Effector CD4-positive, alpha-beta T cell (primary cell): ENCODE results near the gene RASGRF2.

ENCODE experiments used
- DNase-seq: peaks from one replicate; pipeline ENCODE4 v3.0.0-alpha.2; 2020

Gene RASGRF2

DNA sequence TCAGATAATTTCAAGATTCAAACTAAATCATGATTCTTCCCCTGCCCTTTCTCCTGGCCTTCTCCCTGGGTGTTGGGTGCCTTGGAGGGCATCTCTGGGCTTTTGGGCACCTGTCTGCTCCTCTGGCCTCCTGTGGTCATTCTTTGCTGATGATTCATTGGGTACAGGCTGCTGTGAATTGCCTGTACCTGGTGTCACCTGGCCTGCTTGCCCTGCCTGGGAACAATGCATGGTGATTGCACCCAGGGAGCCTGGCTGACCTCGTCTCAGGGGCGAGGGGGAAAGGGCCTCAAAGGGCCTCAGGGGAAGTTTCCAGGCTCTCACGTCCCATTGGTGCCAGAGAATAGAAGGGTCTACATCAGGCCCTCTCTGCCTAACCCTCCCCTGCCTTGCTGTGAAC is 252.9 kb downstream of the RASGRF2 start:
- no peak for DNase-seq

DNA sequence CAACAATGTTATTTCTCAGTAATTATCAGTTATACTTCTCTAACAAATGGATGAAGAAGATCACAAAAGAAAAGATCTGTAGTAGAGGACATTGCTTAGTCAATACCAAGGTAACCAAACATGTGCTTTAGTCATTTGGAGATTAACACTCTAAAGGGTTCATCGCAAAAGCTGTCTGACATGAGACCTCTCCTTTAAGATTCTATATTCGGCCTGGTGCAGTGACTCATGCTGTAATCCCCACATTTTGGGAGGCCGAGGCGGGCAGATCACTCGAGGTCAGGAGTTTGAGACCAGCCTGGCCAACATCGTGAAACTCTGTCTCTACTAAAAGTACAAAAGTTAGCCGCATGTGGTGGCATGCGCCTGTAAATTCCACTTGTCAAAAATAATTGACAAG is 254.7 kb downstream of the RASGRF2 start:
- DNase-seq: no peak

DNA sequence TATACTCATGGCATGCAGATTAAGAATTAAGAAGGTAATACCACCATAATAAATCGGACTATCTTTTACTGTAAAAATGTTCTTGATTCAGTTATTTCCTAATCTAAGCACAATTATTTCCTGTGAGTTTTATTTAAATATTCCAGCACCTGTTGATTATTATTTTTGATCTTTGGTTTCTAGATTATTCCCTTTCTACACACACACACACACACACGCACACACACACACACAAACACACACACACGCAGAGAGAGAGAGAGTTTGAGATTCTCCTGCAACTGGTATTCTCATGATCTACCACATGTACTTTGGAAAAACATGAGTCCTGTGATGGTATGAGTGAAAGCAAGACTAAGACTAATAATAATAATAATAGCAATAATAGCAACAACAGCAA is 256.0 kb downstream of the RASGRF2 start:
- no peak for DNase-seq

DNA sequence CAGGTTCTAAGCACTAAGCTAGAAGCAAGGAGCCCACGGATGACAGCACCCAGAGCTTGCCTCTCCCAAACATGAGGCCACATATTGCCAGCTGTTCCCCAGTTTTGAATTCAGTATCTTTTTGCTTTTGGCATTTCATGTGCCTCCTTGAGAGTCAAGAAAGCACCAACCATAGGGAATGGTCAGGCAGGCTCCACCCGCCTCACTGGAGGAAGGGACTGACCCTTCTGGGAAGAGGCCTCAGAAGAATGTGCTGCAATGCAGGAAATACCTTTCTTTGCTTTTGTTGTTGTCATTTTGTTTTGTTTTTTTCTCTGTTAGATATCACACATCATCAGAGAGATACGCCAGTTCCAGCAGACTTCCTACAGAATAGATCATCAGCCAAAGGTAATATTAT is 259.2 kb downstream of the RASGRF2 start:
- no peak for DNase-seq

DNA sequence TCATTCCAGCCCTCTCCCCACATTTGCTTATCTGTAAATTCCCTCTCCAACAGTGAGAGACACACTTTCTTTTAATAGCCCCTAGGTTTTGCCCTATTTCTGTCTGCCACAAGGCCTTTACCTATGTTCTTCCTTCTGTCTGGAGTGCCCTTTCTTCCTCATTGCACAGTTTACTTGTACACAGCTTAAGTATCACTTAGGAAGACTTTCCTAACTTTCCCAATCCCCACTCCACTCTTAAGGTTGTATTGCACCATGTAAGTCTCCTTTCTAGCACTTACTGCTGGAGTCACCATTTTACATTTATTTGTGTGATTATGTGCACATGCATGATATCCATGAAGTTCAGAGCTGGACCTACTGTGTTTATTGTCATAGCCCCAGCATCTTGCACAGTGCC is 262.1 kb downstream of the RASGRF2 start:
- DNase-seq: no peak

DNA sequence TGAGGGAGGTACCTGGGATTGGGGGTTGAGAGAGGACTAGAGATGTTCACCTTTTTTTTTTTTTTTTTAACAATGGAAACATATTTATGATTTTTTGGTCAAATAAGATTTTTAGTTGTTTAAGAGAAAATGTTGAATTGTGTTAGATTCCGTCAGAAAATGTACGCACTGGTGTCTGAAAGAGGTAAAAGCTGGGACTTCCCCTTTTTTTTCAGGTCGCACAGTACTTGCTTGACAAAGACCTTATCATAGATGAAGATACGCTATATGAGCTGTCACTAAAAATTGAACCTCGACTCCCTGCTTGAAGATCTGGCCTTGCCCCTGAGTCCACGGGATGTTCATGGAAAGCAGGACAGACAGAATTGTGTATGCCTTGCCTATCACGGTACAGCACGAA is 265.3 kb downstream of the RASGRF2 start:
- DNase-seq: no peak

DNA sequence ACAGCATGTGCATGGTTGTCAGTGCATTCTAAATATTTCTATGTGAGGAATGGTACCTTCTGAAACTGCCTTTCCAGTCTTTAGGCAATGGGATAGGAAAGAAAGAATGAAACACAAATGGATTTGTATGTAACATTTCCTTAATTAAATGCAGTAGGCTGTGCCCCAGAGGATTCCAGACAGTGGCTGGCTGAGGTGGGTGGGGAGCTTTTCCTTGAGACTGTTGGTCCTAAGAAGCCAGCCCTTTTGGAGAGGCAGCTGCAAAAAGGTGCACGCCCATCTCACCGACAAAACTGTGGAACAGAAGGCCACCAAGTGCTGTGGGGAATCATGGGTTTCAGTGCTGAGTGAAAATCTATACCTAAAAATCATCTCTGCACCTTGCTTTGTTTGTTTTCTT is 266.1 kb downstream of the RASGRF2 start:
- DNase-seq: no peak

DNA sequence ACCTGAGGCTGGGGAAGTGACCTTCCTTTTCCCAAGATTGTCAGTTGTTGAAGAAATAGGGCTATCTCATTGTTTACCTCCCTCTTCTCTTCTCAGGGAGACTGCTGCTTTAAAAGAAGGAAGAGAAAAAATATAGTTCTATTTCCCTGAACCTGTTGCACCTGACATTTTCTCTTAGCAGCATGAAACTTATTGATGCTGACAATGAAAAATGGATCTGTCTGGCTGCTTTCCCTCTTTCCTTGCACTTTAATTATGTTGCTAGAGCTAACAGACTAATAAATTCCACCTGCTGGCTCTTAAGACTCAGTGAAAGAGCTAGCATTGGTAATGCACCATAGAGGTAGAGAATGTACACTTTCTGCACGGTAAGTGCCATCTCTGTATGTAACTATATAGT is 266.8 kb downstream of the RASGRF2 start:
- DNase-seq: no peak

DNA sequence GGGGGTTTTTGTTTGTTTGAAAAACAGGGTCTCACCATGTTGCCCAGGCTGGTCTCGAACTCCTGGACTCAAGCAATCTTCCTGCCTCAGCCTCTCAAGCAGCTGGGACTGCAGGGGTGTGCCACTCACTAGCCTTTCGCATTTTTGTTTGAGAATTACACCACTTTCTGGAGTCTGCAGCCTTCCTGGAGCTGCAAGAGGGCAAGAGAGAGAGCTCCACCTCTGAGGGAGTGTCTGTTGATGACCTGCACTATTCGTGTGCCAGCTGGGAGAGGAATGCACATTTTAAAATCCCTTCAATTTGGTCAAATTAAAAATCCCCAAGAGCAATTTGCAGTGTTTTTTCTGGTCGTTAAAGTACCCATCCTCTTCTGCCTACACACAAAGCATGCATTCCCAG is 267.9 kb downstream of the RASGRF2 start:
- no peak for DNase-seq

DNA sequence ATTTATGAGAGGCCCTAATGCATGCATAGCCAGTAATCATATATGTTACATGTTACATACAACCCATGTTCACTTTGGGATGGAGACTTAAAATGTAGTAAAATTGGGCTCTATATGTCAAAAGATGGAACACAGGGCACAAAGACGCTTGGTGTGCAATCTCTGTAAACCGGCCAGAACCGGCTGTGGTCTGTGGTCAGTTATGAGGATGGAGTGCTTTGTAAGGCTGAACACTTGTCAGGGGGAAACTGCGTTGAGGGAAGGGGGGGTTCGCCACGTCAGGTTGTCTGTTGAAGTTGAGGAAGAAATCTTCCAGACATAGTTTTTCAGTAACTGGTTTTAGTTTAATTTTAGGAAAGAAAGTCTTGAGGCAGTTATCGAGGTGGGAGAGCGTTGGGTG is 270.3 kb downstream of the RASGRF2 start:
- DNase-seq: no peak

DNA sequence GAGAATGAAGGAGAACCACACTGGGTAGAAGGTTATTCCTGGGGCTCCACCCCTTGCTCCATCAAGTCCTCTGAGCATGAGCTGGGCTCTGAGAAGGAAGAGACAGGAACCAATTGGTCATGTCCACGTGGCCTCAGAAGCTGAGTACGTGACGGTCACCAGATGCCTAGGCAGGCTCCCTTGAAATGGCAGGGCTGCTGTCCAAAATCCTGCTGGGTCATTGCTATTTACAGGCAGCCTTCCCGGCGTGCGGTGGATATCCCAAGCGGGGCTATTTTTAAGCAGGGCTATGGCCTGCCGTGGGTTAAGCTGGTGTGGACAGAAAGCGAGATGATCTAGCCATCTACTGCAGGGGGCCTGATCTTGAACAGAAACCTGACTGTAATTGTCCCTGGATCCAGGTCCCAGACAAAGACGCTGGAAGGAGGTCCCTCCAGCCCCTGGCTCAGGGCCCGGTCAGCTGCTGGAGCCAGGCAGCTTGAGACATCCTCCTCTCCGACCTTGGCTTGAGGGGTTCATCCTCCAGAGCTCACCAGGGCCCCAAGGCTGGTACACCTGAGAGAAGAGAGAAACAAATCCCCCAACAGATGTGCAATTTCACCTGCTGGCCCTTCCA is 272.4 kb downstream of the RASGRF2 start:
- DNase-seq: no peak

DNA sequence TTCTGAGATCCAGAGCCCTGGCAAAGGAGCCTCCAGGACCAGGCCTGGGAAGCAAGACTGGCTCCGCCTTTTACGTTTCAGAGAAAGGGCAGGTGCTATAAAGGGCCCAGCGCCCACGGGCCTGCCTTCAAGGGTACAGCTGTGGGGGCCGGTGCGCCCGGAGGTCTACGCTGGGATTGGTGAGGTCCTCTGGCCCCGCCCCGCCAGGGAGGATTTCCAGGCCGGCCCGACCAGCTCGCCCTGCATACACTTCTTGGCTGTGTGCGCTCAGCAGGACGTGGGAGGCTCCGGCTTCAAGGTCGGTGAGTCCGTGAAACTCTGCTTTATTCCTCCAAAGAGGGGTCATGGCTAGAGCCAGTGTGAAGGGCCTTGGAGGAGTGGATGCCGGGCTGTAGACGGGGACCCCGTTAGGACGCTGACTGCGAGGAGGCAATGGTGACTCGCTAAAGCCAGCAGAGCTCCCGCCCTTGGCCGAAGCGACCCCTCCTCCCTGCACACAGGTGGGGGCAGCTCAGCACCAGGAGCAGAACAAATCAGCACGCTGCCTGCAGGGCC is 273.0 kb downstream of the RASGRF2 start, which contains the start of gene CKMT2:
CKMT2 (plus strand) TSS at position 243 of the 555 bp plus-strand sequence. CDS start 17,811 bp downstream, outside the sequence.
- no peak for DNase-seq

DNA sequence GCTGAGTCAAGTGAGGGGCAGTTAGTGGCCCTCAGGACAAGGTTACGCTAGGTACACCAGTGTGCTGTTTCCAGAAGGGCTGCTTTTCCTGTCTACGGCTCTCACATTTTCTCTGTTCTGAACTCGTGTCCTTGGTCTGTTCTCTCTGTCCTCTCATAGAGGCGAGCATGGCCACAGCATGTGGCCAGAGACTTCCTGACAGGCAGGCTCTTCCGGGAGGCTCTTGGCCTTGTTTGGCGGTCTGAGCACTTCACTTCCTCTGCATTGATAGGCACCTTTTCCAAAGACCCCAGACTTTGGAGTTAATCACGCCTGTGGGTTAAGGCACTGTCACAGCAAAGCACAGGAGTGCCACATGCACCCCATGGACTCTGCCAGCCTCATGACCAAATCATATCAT is 274.1 kb downstream of the RASGRF2 start:
- DNase-seq: no peak

DNA sequence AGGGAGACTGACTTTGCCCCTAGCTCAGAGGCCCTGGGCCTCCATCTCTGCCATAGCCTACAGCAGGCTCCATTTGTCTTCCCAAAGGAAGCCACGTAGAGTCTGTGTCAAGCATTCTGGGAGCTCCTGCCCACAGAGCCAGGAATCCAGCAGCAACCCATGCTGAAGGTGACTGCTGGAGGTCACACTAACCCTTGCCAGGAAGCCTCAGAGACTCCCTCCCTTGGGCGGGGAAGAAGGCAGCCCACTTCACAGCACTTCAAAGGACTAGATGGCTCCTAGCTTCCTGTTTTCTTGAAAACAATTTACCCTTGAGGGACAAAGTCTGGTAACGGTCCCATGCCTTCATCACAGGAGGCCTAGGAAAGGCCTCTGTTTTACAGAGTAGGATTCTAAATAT is 274.6 kb downstream of the RASGRF2 start:
- DNase-seq: no peak

DNA sequence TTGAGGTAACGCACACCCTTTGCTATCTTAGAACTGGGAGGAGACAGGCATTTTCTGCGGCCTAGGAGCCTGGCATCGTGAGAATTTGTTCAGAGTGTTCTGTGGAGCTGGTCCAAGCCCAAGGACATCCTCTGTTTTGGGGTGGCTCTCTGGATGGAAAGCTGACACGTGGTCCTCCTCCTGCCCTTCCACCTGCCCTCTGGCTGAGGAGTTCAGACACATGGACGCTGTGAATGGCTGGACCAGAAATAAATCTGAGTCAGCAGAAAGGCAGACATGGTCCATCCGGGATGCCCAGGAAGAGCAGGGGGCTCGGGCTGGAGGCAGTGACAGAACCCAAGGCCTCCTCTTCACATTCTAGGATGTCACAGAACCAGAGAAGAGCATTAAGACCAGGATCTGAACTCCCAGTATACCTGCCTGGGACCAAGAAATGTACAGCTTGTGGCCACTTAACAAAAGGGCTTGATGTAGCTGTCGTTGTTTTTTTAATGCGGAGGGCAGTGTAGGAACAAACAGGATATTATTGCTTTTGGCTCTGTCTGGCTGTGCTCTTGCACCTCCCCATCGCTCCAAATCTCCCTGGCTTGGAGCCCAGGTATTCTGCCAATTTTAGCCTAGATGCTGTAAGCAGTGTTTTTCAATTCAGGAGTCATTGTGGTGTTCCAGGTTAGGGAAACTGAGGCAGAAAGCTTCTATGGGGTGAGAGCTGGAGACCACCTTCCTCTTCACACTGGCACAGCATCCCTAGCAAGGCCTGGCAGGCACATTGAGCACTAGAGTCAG is 275.3 kb downstream of the RASGRF2 start:
- no peak for DNase-seq

DNA sequence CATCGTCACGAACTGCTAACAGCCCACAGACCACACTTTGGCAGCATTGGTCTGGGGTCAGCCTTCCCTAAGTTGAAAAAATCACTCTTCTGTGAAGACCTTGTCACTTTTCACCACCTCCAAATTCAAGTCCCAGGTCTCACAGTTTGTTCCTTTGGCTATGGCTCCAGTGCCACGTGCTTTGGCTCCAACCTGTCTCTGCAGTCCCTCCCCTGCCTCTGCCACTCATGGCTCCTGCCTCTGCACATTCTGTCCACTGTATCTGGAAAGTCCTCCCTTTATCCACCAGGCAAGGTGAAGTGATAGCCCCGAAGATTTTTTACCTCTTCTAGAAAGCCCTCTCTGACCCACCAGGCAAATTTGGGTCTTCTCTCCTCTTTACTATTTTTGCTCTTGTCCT is 278.3 kb downstream of the RASGRF2 start:
- DNase-seq: no peak

DNA sequence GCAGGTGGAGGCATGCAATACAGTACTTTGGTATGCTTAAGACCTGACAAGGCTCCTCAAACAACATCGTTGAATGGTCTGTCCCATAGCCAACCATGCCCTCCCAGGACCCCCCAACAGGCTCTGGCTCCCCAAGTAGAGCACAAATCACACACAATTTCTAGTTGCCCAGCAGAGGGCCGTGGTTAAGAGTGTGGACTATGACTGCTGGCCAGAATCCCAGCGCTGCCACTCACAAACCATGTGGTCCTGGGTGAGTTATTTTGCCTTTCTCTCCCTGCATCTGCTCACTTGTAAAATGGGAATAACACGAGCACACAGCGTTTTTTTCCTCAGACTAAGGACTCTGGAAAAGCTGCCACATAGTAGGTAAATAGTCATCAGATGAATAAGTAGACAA is 279.4 kb downstream of the RASGRF2 start:
- DNase-seq: no peak

DNA sequence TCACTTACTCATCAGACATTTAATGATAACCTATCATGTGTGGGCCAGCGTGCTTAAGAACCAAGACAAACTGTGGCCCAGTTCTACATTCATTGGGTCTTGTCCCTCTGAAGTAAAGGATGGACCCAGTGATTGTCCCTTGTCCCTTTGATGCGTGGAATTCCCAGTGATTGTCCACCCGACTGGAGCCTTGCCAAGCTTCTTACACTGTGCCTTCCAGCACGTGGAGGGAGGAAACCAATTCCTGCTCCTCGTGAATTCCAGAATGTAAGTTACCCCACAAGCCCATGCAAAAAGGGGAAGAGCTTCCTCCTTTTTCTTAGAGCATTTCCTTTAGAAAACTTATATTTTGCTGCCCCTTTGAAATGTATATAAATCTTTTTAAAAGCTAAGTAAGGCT is 280.8 kb downstream of the RASGRF2 start:
- DNase-seq: no peak

DNA sequence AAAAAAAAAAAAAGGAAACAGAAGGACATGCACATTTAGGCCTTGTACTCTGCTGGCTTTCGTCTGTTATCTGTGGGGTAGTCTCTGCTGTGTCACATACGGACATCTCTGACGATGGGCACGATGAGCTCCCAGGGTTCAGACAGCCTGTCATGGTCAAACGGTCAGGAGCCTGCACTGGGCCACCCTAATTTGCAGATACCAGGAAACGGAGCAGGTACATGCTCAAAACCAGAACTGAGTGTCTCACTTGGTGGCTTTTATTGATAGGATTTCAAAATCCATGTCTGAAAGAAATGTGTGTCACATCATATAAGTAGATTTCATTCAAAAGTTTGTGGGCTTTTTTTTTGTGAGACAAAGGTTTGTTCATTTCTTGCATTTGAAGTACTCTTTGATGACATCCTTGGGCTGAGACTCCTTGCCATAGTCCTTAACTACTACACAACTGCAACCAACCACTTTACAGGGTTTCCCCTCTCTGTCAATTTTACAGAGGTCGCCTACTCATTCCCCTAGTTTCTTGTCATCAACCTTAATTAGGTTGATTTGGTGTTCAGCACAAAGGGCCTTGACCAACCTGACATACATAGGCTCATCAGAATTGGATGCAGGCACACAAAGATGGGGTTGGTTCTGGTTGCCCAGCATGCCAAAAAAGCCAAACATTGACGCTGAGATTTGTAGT is 281.9 kb downstream of the RASGRF2 start:
- no peak for DNase-seq

DNA sequence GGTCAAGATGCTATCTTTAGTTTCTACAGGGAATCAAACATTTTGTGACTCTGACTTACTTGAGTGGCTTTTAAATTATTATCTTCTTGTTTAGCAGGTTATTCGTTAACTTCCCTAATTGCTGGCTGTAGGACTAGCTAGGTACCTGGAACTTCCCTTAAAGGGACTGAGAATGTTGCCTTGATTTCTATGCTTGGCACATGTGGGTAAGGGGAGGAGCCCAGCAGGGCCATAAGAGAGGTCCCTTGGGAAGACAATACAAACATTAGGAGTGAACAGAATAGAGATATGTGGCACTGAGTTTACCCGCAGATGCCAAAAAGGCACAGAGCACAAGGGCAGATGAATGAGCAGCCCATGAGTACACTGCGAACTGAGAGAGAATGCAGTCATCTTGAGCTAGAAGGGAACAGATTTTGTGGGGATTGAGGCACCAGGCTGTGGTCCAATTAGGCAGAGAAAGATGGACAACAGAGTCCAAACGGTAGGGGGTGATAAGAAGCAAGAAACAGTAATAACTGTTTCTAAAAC is 282.8 kb downstream of the RASGRF2 start:
- no peak for DNase-seq

DNA sequence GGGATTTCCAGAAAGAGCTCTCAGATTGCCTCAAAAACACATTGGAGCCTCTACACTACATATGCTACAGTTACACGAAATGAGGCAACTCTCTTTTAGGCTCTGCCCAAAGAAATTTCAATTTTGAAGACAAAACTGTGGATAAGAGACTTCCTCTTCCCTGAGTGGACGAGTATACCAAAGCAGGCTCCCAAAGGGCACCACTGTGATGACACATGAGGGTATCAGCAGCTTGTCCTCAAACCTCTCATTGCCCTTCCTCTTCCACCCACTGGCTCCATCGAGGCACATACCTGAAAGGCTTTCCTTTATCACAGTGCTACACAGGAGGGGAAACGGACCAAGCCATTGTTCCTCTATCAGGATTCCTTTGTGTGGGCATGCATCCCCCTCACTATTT is 284.3 kb downstream of the RASGRF2 start:
- no peak for DNase-seq

DNA sequence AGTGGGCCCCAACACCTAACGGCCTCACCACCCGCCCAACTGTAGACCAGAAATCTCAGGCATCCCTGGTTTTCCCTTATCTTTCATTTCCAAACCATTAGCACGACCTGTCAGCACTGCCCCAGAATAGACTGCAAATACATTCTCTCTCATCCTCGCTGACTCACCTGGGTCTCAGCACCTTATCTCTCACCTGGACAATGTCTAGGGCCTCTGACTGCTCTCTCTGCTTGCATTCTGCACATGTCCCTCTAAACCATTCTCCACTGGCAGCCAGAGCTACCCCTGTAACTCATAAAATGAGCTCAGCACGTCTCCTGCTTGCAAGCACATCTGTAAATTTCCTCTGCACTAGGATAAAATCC is 285.7 kb downstream of the RASGRF2 start:
- DNase-seq: no peak

DNA sequence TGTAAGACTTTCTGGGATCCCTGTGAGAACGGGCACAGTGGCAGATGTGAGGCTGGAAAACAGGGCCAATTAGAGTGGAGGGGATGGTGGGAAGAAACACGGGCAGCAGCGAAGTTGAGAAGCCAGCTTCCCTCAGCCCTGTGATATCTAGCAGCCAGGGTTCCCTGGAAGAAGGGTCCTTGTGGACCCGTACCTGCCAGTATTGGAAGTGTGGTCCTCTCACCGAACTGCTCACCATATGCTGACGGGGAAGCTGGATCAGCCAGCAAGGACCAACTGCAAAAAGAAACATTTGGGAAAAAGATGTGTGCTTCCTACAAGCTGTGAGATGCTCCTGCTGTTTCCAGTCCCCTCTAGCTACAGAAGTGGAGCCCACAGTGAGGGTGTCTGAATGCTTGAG is 286.5 kb downstream of the RASGRF2 start:
- DNase-seq: no peak
